IMR-90 (cell line): ENCODE measurements around the gene CHRNA1. TPM values are rescaled to one million over a fixed set of nuclear protein-coding genes. Genes with fewer than 3 reads are reported as not detected.

ENCODE experiments used
- ATAC-seq: fragments of 200-7000 bp; cut with Tn5 transposase; 2 replicates; pipeline ENCODE4 v1.9.1; 2020; ENCODE audit warnings: low read depth, mild to moderate bottlenecking, moderate library complexity
- BruUV-seq: library from RNA; stranded (reverse); fragments of 400-500 nt; replicated peaks from 2 replicates; lab custom pipeline; 2021; lab: Mats Ljungman, UMichigan
- CTCF ChIA-PET: fragments of 300-600 bp; formaldehyde crosslinking; extraction: SDS; loops from one replicate; lab custom pipeline; 2021; ENCODE audit warnings: antibody characterized with exemption; lab: Yijun Ruan, JAX
- POLR2A ChIA-PET: fragments of 300-600 bp; sonication (Branson Sonifier 250); formaldehyde crosslinking; loops from one replicate; lab custom pipeline; 2022; ENCODE audit warnings: antibody characterized with exemption; ENCODE audit not compliant: unreplicated experiment; lab: Charles Lee
- DNase-seq: peaks from one replicate; pipeline ENCODE4 v3.0.0; 2013
- H2AFZ ChIP-seq: replicated peaks from 2 replicates; pipeline ENCODE3; 2013; ENCODE audit warnings: low read length, mild to moderate bottlenecking; ENCODE audit not compliant: poor library complexity
- H2AK5ac ChIP-seq: 2 replicates; pipeline ENCODE4 v1.6.1; 2013; ENCODE audit warnings: low read depth, low read length, inconsistent platforms
- H2AK9ac ChIP-seq: replicated peaks from 2 replicates; pipeline ENCODE3; 2013; ENCODE audit warnings: mild to moderate bottlenecking, low read depth, low read length, moderate library complexity; ENCODE audit not compliant: poor library complexity
- H2BK120ac ChIP-seq: 2 replicates; pipeline ENCODE4 v1.6.1; 2013; ENCODE audit warnings: low read depth, low read length, inconsistent platforms
- H2BK15ac ChIP-seq: 3 replicates; pipeline ENCODE4 v1.6.1; 2013; ENCODE audit warnings: low read depth, low read length, inconsistent platforms
- H2BK20ac ChIP-seq: 2 replicates; pipeline ENCODE4 v1.6.1; 2013; ENCODE audit warnings: low read depth, mild to moderate bottlenecking, inconsistent platforms, low read length, moderate library complexity
- H2BK5ac ChIP-seq: 2 replicates; pipeline ENCODE4 v1.6.1; 2013; ENCODE audit warnings: mild to moderate bottlenecking, low read depth, low read length, inconsistent platforms; ENCODE audit not compliant: poor library complexity, severe bottlenecking
- H3K14ac ChIP-seq: replicated peaks from 2 replicates; pipeline ENCODE4 v1.6.1; 2013; ENCODE audit warnings: low read depth, low read length, inconsistent platforms
- H3K18ac ChIP-seq: 2 replicates; pipeline ENCODE4 v1.6.1; 2013; ENCODE audit warnings: low read depth, low read length, control low read depth
- H3K23ac ChIP-seq: 2 replicates; pipeline ENCODE4 v1.6.1; 2013; ENCODE audit warnings: low read depth, low read length, inconsistent platforms
- H3K27ac ChIP-seq: 2 replicates; pipeline ENCODE4 v1.5.1; 2013; ENCODE audit warnings: mild to moderate bottlenecking, control low read depth, low read length; ENCODE audit not compliant: insufficient read depth
- H3K27me3 ChIP-seq: 2 replicates; pipeline ENCODE4 v1.6.1; 2013; ENCODE audit warnings: low read length; ENCODE audit not compliant: control insufficient read depth, insufficient read depth
- H3K36me3 ChIP-seq: 2 replicates; pipeline ENCODE4 v1.6.1; 2013; ENCODE audit warnings: low read length, mixed read lengths; ENCODE audit not compliant: control insufficient read depth, insufficient read depth
- H3K4ac ChIP-seq: 2 replicates; pipeline ENCODE4 v1.6.1; 2013; ENCODE audit warnings: low read depth, low read length, inconsistent platforms
- H3K4me1 ChIP-seq: 2 replicates; pipeline ENCODE4 v1.6.1; 2013; ENCODE audit warnings: low read length, mixed read lengths; ENCODE audit not compliant: control insufficient read depth, insufficient read depth
- H3K4me2 ChIP-seq: 2 replicates; pipeline ENCODE4 v1.6.1; 2013; ENCODE audit warnings: low read depth, mild to moderate bottlenecking, control low read depth, low read length, moderate library complexity
- H3K4me3 ChIP-seq: 2 replicates; pipeline ENCODE4 v1.5.1; 2013; ENCODE audit warnings: low read depth, mild to moderate bottlenecking, control low read depth, low read length, moderate library complexity; ENCODE audit not compliant: insufficient read depth
- H3K56ac ChIP-seq: 2 replicates; pipeline ENCODE4 v1.6.1; 2013; ENCODE audit warnings: low read length, inconsistent platforms; ENCODE audit not compliant: insufficient read depth; ENCODE audit errors: extremely low read depth
- H3K79me1 ChIP-seq, 2 experiments: 2 replicates each; pipeline ENCODE4 v1.6.1; 2013; ENCODE audit warnings: low read length in 2 of 2, inconsistent platforms in 1 of 2, low read depth in 1 of 2
- H3K9ac ChIP-seq: 2 replicates; pipeline ENCODE4 v1.6.1; 2013; ENCODE audit warnings: low read depth, low read length, control low read depth
- H3K9me1 ChIP-seq: 2 replicates; pipeline ENCODE4 v1.6.1; 2013; ENCODE audit warnings: low read length, inconsistent platforms; ENCODE audit not compliant: insufficient read depth
- H3K9me3 ChIP-seq: 2 replicates; pipeline ENCODE4 v1.6.1; 2013; ENCODE audit warnings: low read length; ENCODE audit not compliant: control insufficient read depth, insufficient read depth
- H4K20me1 ChIP-seq: 2 replicates; pipeline ENCODE4 v1.6.1; 2013; ENCODE audit warnings: low read length, inconsistent platforms; ENCODE audit not compliant: insufficient read depth
- H4K5ac ChIP-seq: 2 replicates; pipeline ENCODE4 v1.6.1; 2013; ENCODE audit warnings: mild to moderate bottlenecking, low read depth, low read length, control low read depth
- H4K8ac ChIP-seq, 2 experiments: 2 replicates each; pipeline ENCODE4 v1.6.1; 2013; ENCODE audit warnings: low read depth in 2 of 2, low read length in 2 of 2, control low read depth in 1 of 2, inconsistent platforms in 1 of 2
- H4K91ac ChIP-seq: 2 replicates; pipeline ENCODE4 v1.6.1; 2013; ENCODE audit warnings: low read depth, low read length, inconsistent platforms; ENCODE audit not compliant: insufficient read depth
- CEBPB ChIP-seq: IDR thresholded peaks from 2 replicates; pipeline ENCODE4 v1.6.1; 2012; ENCODE audit warnings: low read depth, low read length, improper control_type of control experiment
- CHD1 ChIP-seq: IDR thresholded peaks from 2 replicates; pipeline ENCODE4 v1.6.1; 2012; ENCODE audit warnings: low read depth, low read length, improper control_type of control experiment
- MAFK ChIP-seq: IDR thresholded peaks from 2 replicates; pipeline ENCODE4 v1.6.1; 2012; ENCODE audit warnings: low read depth, low read length, improper control_type of control experiment
- RCOR1 ChIP-seq: IDR thresholded peaks from 2 replicates; pipeline ENCODE4 v1.6.1; 2012; ENCODE audit warnings: mild to moderate bottlenecking, low read length, improper control_type of control experiment; ENCODE audit not compliant: insufficient replicate concordance
- RFX5 ChIP-seq: IDR thresholded peaks from 2 replicates; pipeline ENCODE4 v1.8.0; 2012; ENCODE audit warnings: low read depth, mild to moderate bottlenecking, low read length, moderate library complexity
- WGBS, 2 experiments: methylation state at CpG; one replicate each; pipeline versions ENCODE4 v1.1.5 to v1.1.7; 2013; ENCODE audit warnings: missing lambda C conversion rate in 2 of 2; ENCODE audit not compliant: insufficient read length in 1 of 2; ENCODE audit errors: extremely low coverage in 2 of 2; 5-methylcytosine and 5-hydroxymethylcytosine counted together
- dilution Hi-C: fragments of 300-500 bp; cut with HindIII; formaldehyde crosslinking; loops from one replicate; pipeline ENCODE4 v1.14.3; 2018; ENCODE audit warnings: low sequenced_read_pairs; ENCODE audit not compliant: unreplicated experiment
- in situ Hi-C: fragments of 300-500 bp; cut with MboI; formaldehyde crosslinking; loops from 3 replicates; pipeline ENCODE4 v1.14.3; 2019; ENCODE audit warnings: low sequenced_read_pairs, inconsistent platforms, mixed read lengths
- intact Hi-C: fragments of 100-400 bp; cut with micrococcal nuclease; formaldehyde crosslinking; loops from 2 replicates; pipeline ENCODE4 v1.10.0; 2022
- polyA plus RNA-seq, 3 experiments: library from polyadenylated mRNA; depleted of rRNA; stranded (reverse); fragments of >200 nt; gene quantifications; 2 replicates each; pipeline ENCODE4 v1.2.3, GENCODE V29; 2012; ENCODE audit warnings: low replicate concordance in 1 of 3
- total RNA-seq: library from RNA; depleted of rRNA; stranded (reverse); fragments of >200 nt; gene quantifications from 2 replicates; pipeline ENCODE4 v1.2.3, GENCODE V29; 2012
- TF ChIP-seq, protein P1 (sequence below): fragments of 150-350 bp; IDR thresholded peaks from 2 replicates; pipeline ENCODE4 v1.6.1; 2016; ENCODE audit warnings: low read depth, mild to moderate bottlenecking, low read length, moderate library complexity, borderline replicate concordance

The CHRNA1 gene
- total and polyA plus RNA-seq, 2 of the 4 experiments (the other 2 are of a cell fraction), result 0.75 to 0.90 TPM

DNA sequence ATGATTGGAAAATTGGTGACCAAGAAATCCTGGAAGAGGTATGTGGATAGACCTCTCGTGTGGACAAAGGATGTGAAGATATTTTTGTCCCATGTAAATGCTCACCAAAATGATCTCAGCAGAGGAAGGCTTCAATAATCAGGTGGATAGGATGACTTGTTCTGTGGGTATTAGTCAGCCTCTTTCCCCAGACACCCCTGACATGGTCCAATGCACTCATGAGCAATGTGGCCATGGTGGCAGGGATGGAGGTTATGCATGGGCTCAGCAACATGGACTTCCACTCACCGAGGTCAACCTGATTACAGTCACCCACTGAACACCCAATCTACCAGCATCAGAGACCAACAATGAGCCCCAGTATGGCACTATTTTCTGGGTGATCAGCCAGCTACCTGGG, 20.2 kb downstream of the CHRNA1 start:
- Histone ChIP-seq H2BK15ac (no peak overlapping the region), H2BK120ac (no peak overlapping the region), H4K8ac (no peak overlapping the region), H2BK20ac (no peak overlapping the region), H4K5ac (no peak overlapping the region), H3K18ac (no peak overlapping the region), H3K56ac (no peak overlapping the region), H3K27ac (no peak overlapping the region), H3K23ac (no peak overlapping the region), H2AFZ (no peak overlapping the region), H3K9me1 (no peaks in the 10 kb centered on the region; the same call in 1 of the 2 replicates), H2AK9ac (no peak overlapping the region), H3K4me1 (no peaks in the 10 kb centered on the region), H3K9ac (no peak overlapping the region), H3K4me3 (no peak overlapping the region), H3K9me3 (no peaks in the 10 kb centered on the region), H3K4me2 (no peak overlapping the region), H4K91ac (no peak overlapping the region), H4K20me1 (no peaks in the 10 kb centered on the region), H3K4ac (no peak overlapping the region), H3K79me1 (no peaks in the 10 kb centered on the region), H3K27me3 (peaks cover 13% of the 10 kb centered on the region), H3K14ac (no peak overlapping the region), H2BK5ac (no peak overlapping the region), H3K36me3 (no peaks in the 10 kb centered on the region), H2AK5ac (no peak overlapping the region)
- CTCF ChIA-PET, result no interaction called here
- dilution Hi-C loops, result no loop called here
- in situ Hi-C loops, result loop anchor here (25.0 kb wide), 1 partner anchor 1343 kb away; the partner anchor contains the start of genes EVX2, HOXD12 and HOXD13
- POLR2A ChIA-PET, result no interaction called here
- 100% methylated on average over 1 of the region's 2 CpGs; no CpG with 5 or more reads in 1 of the 2 experiments for WGBS, 2 experiments
- DNase-seq, result no peak
- no peak for TF ChIP-seq MAFK
- TF ChIP-seq, protein P1, sequence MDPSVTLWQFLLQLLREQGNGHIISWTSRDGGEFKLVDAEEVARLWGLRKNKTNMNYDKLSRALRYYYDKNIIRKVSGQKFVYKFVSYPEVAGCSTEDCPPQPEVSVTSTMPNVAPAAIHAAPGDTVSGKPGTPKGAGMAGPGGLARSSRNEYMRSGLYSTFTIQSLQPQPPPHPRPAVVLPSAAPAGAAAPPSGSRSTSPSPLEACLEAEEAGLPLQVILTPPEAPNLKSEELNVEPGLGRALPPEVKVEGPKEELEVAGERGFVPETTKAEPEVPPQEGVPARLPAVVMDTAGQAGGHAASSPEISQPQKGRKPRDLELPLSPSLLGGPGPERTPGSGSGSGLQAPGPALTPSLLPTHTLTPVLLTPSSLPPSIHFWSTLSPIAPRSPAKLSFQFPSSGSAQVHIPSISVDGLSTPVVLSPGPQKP, result no peak
- no peak for TF ChIP-seq RFX5
- no peak for TF ChIP-seq CEBPB
- TF ChIP-seq RCOR1, result no peak
- TF ChIP-seq CHD1, result no peak
- no peak for ATAC-seq
- BruUV-seq, result no TSS peak
- intact Hi-C loops, result no loop called here
